HUES6 (cell line): ENCODE data around the gene CIB2.
A peak's percentile ranks its signal among the peaks of the same experiment; 100 is the strongest.

ENCODE experiments used
- H3K27ac ChIP-seq: 2 replicates; pipeline ENCODE4 v1.7.0; 2013; ENCODE audit warnings: low read depth, mild to moderate bottlenecking, low read length, inconsistent platforms
- H3K27me3 ChIP-seq: 2 replicates; pipeline ENCODE4 v1.6.1; 2013; ENCODE audit warnings: low read length; ENCODE audit not compliant: control insufficient read depth, insufficient read depth
- H3K36me3 ChIP-seq: 2 replicates; pipeline ENCODE4 v1.6.1; 2013; ENCODE audit warnings: low read length; ENCODE audit not compliant: control insufficient read depth, insufficient read depth
- H3K4me1 ChIP-seq: 2 replicates; pipeline ENCODE4 v1.6.1; 2013; ENCODE audit warnings: low read length; ENCODE audit not compliant: control insufficient read depth, insufficient read depth
- H3K4me3 ChIP-seq: 2 replicates; pipeline ENCODE4 v1.5.1; 2013; ENCODE audit warnings: low read depth, low read length
- H3K9ac ChIP-seq: one replicate; pipeline ENCODE4 v1.6.1; 2013; ENCODE audit warnings: mild to moderate bottlenecking, low read length
- H3K9me3 ChIP-seq: 2 replicates; pipeline ENCODE4 v1.6.1; 2013; ENCODE audit warnings: low read depth, low read length; ENCODE audit not compliant: control insufficient read depth, insufficient read depth

CIB2 gene

GRCh38 chr15:78149068-78149804 lies 18.0 kb upstream of the CIB2 start, which contains the start of gene IDH3A:
IDH3A (plus strand) TSS chr15:78149362; CDS start chr15:78149404, 42 bp downstream.
- Histone ChIP-seq H3K27ac (no peak within 1 kb of the TSS), H3K9ac (peak within 1 kb of the TSS; percentile 59)

GRCh38 chr15:78148392-78149067 lies 17.3 kb upstream of the CIB2 start:
- no peaks in the 10 kb centered on the region for H3K9me3 ChIP-seq
- H3K36me3 ChIP-seq: no peaks in the 10 kb centered on the region
- H3K4me3 ChIP-seq: peak overlapping the region; percentile 87
- H3K9ac ChIP-seq: peak overlapping the region; percentile 47
- peaks cover 13% of the 10 kb centered on the region for H3K4me1 ChIP-seq
- H3K27me3 ChIP-seq: no peaks in the 10 kb centered on the region
- H3K27ac ChIP-seq: no peak overlapping the region

More at GRCh38 chr15:78149068-78149804, 18.0 kb upstream of the CIB2 start, which contains the start of gene IDH3A:
- Histone ChIP-seq H3K4me3 (peak within 1 kb of the TSS; percentile 87), H3K9me3 (no peaks in the 10 kb centered on the region), H3K36me3 (no peaks in the 10 kb centered on the region), H3K4me1 (peaks cover 13% of the 10 kb centered on the region), H3K27me3 (no peaks in the 10 kb centered on the region)

GRCh38 chr15:78147566-78147965 lies 16.3 kb upstream of the CIB2 start:
- Histone ChIP-seq H3K4me1 (peaks cover 13% of the 10 kb centered on the region), H3K9me3 (no peaks in the 10 kb centered on the region), H3K27me3 (no peaks in the 10 kb centered on the region), H3K9ac (no peak overlapping the region), H3K27ac (no peak overlapping the region), H3K36me3 (no peaks in the 10 kb centered on the region), H3K4me3 (no peak overlapping the region)

GRCh38 chr15:78146425-78147154 lies 15.3 kb upstream of the CIB2 start:
- no peak overlapping the region for H3K4me3 ChIP-seq
- no peaks in the 10 kb centered on the region for H3K36me3 ChIP-seq
- peaks cover 13% of the 10 kb centered on the region for H3K4me1 ChIP-seq
- H3K27ac ChIP-seq: no peak overlapping the region
- H3K9me3 ChIP-seq: no peaks in the 10 kb centered on the region
- H3K27me3 ChIP-seq: no peaks in the 10 kb centered on the region
- no peak overlapping the region for H3K9ac ChIP-seq

- no peak overlapping the region for H3K4me3 ChIP-seq
- H3K27ac ChIP-seq: no peak overlapping the region
- H3K4me1 ChIP-seq: no peaks in the 10 kb centered on the region
- H3K9ac ChIP-seq: no peak overlapping the region
- no peaks in the 10 kb centered on the region for H3K9me3 ChIP-seq
- H3K27me3 ChIP-seq: no peaks in the 10 kb centered on the region
- no peaks in the 10 kb centered on the region for H3K36me3 ChIP-seq
These were observed 11.1 kb upstream of the CIB2 start for GRCh38 chr15:78142332-78142731.

GRCh38 chr15:78140292-78140691 lies 9.0 kb upstream of the CIB2 start:
- H3K9me3 ChIP-seq: no peaks in the 10 kb centered on the region

GRCh38 chr15:78139578-78139977 lies 8.3 kb upstream of the CIB2 start:
- no peaks in the 10 kb centered on the region for H3K9me3 ChIP-seq
- no peak overlapping the region for H3K9ac ChIP-seq
- no peak overlapping the region for H3K27ac ChIP-seq
- H3K4me3 ChIP-seq: no peak overlapping the region
- no peaks in the 10 kb centered on the region for H3K36me3 ChIP-seq
- H3K27me3 ChIP-seq: no peaks in the 10 kb centered on the region
- H3K4me1 ChIP-seq: peaks cover 6% of the 10 kb centered on the region; the same call in 1 of the 2 replicates

More at GRCh38 chr15:78140292-78140691, 9.0 kb upstream of the CIB2 start:
- Histone ChIP-seq H3K9ac (no peak overlapping the region), H3K36me3 (no peaks in the 10 kb centered on the region), H3K27ac (no peak overlapping the region), H3K27me3 (no peaks in the 10 kb centered on the region), H3K4me1 (peaks cover 6% of the 10 kb centered on the region; the same call in 1 of the 2 replicates), H3K4me3 (no peak overlapping the region)

- H3K4me1 ChIP-seq: peaks cover 22% of the 10 kb centered on the region; the same call in 1 of the 2 replicates
- H3K27me3 ChIP-seq: no peaks in the 10 kb centered on the region
- H3K4me3 ChIP-seq: no peak overlapping the region
- H3K36me3 ChIP-seq: no peaks in the 10 kb centered on the region
- H3K27ac ChIP-seq: no peak overlapping the region
- no peak overlapping the region for H3K9ac ChIP-seq
- no peaks in the 10 kb centered on the region for H3K9me3 ChIP-seq
These were observed 2.6 kb upstream of the CIB2 start for GRCh38 chr15:78133801-78134200.

- H3K27me3 ChIP-seq: no peaks in the 10 kb centered on the region
- no peaks in the 10 kb centered on the region for H3K9me3 ChIP-seq
- H3K27ac ChIP-seq: no peak overlapping the region
- no peaks in the 10 kb centered on the region for H3K36me3 ChIP-seq
- H3K4me1 ChIP-seq: peaks cover 18% of the 10 kb centered on the region; the same call in 1 of the 2 replicates
- peak overlapping the region; percentile 98 for H3K4me3 ChIP-seq
- peak overlapping the region; percentile 49 for H3K9ac ChIP-seq
These were observed 565 bp downstream of the CIB2 start for GRCh38 chr15:78130466-78131294.

GRCh38 chr15:78129751-78130287 lies 1.4 kb downstream of the CIB2 start:
- H3K27ac ChIP-seq: no peak overlapping the region
- no peaks in the 10 kb centered on the region for H3K27me3 ChIP-seq
- H3K9me3 ChIP-seq: no peaks in the 10 kb centered on the region
- no peak overlapping the region for H3K9ac ChIP-seq
- no peaks in the 10 kb centered on the region for H3K36me3 ChIP-seq
- peaks cover 18% of the 10 kb centered on the region; the same call in 1 of the 2 replicates for H3K4me1 ChIP-seq
- no peak overlapping the region for H3K4me3 ChIP-seq
